Thoracic aorta (tissue), 2 donors: ENCODE data around the gene GOLGA6A. TPM values are rescaled to one million over a fixed set of nuclear protein-coding genes. Genes with fewer than 3 reads are reported as not detected.
"Not testable (repeated sequence)": the region's sequence is repeated elsewhere in the genome, so short reads cannot be mapped to it uniquely, and the experiment has no call there.

Source experiments
- ATAC-seq: fragments of 150-250 bp; one replicate; pipeline ENCODE4 v1.8.0; 2017; ENCODE audit warnings: low read depth; ENCODE audit not compliant: insufficient number of reproducible peaks, low FRiP score
- DNase-seq: peaks from one replicate; pipeline ENCODE4 v3.0.0-alpha.2; 2020; ENCODE audit warnings: low spot score
- H3K27ac ChIP-seq, 2 donors: fragments of 200-600 bp; sonication (generic); 1 replicate in 1 of 2; 2 replicates in 1 of 2; pipeline ENCODE4 v1.5.1; 2016; ENCODE audit warnings: mild to moderate bottlenecking in 2 of 2, moderate library complexity in 2 of 2
- H3K27me3 ChIP-seq: fragments of 200-600 bp; sonication (generic); replicated peaks from 2 replicates; pipeline ENCODE4 v1.6.0; 2016; ENCODE audit warnings: mild to moderate bottlenecking; ENCODE audit not compliant: insufficient read depth
- H3K36me3 ChIP-seq: fragments of 200-600 bp; sonication (generic); one replicate; pipeline ENCODE4 v1.5.1; 2016
- H3K4me1 ChIP-seq, 2 donors: fragments of 200-600 bp; sonication (generic); 1 replicate in 1 of 2; 2 replicates in 1 of 2; pipeline versions ENCODE4 v1.5.1 to v1.6.0; 2016; ENCODE audit warnings: low read depth in 2 of 2, mild to moderate bottlenecking in 1 of 2; ENCODE audit not compliant: control insufficient read depth in 1 of 2
- H3K4me3 ChIP-seq: fragments of 200-600 bp; sonication (generic); 2 replicates; pipeline ENCODE4 v1.5.1; 2016; ENCODE audit warnings: mild to moderate bottlenecking
- H3K9me3 ChIP-seq: fragments of 200-600 bp; sonication (generic); 2 replicates; pipeline ENCODE4 v1.5.1; 2016
- total RNA-seq, 2 donors: library from RNA; depleted of rRNA; stranded (reverse); fragments of >200 nt; gene quantifications; one replicate each; pipeline versions ENCODE4 v1.1.0 to v1.2.3, GENCODE V29; 2016
- TF ChIP-seq, protein P1 (sequence below): fragments of 200-600 bp; sonication (generic); IDR thresholded peaks from one replicate; pipeline ENCODE4 v1.5.1; 2019; ENCODE audit warnings: antibody characterized with exemption

Gene GOLGA6A
- total RNA-seq, 2 donors from 2014 or later = 0.14 to 0.42 TPM

DNA sequence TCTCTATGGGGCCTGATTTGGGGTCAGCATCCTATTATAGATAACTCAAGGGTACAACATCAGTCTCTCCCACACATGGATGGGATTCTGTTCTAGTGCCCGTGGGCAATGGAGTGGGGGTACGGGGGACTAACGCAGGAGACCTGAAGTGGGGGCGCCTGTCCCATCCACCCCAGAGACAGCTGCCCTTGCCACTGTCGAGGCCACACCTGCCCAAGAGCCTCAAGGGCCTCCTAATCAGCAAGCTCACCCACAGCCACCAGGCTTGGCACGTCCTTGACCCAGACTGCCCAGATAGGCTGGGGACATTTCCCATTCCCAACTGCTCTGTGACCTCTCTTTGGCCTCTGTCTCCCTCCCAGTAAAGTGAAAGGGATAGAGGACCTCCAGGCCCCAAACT is 39.5 kb upstream of the GOLGA6A start:
- H3K27me3 ChIP-seq = peaks cover 11% of the 10 kb centered on the region
- no peak for DNase-seq
- H3K4me3 ChIP-seq = no peak overlapping the region
- H3K4me1 ChIP-seq = no peaks in the 10 kb centered on the region
- no peak for ATAC-seq
- no peaks in the 10 kb centered on the region for H3K36me3 ChIP-seq
- H3K9me3 ChIP-seq = no peaks in the 10 kb centered on the region
- H3K27ac ChIP-seq = no peak overlapping the region
- TF ChIP-seq, protein P1, sequence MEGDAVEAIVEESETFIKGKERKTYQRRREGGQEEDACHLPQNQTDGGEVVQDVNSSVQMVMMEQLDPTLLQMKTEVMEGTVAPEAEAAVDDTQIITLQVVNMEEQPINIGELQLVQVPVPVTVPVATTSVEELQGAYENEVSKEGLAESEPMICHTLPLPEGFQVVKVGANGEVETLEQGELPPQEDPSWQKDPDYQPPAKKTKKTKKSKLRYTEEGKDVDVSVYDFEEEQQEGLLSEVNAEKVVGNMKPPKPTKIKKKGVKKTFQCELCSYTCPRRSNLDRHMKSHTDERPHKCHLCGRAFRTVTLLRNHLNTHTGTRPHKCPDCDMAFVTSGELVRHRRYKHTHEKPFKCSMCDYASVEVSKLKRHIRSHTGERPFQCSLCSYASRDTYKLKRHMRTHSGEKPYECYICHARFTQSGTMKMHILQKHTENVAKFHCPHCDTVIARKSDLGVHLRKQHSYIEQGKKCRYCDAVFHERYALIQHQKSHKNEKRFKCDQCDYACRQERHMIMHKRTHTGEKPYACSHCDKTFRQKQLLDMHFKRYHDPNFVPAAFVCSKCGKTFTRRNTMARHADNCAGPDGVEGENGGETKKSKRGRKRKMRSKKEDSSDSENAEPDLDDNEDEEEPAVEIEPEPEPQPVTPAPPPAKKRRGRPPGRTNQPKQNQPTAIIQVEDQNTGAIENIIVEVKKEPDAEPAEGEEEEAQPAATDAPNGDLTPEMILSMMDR = no peak

DNA sequence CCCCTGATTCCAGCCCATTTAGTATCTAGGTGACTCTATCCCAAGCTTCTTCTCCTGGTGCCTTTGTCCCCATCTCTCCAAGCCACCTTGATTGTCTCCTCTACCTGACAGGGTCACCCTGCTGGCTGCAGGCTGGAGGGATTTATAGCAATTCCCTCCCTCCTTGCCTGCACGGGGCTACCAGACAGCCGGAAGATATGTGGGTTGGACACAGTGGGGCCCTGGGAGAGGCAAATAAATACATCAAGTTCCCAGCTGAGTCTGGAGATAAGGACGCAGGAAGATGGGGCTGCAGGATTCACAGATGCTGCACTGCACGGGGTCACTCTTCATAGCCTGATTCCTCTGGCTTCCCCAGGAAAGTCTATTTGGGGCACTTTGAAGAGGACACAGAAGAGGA is 38.7 kb upstream of the GOLGA6A start:
- Histone ChIP-seq H3K36me3 (no peaks in the 10 kb centered on the region), H3K4me1 (no peaks in the 10 kb centered on the region), H3K9me3 (no peaks in the 10 kb centered on the region), H3K27ac (no peak overlapping the region), H3K27me3 (peaks cover 11% of the 10 kb centered on the region), H3K4me3 (no peak overlapping the region)
- DNase-seq = no peak
- no peak for ATAC-seq
- TF ChIP-seq, protein P1 = no peak

DNA sequence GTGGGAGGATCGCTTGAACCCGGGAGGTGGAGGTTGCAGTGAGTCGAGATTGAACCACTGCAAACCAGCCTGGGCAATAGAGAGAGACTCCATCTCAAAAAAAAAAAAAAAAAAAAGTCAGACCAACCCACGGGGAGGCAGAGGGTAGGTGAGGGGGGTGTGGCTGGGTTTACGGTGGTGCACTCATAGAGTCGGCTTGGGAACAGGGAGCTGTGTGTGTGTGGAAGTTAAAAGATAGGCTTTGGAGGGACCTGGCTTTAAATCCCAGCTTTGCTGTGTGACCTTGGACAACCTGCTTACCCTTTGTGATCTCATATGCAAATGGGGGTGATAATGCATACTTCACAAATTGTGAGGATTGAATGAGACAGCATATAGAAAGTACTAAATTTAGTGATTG is 38.1 kb upstream of the GOLGA6A start:
- TF ChIP-seq, protein P1 = no peak
- Histone ChIP-seq H3K27ac (no peak overlapping the region), H3K36me3 (no peaks in the 10 kb centered on the region), H3K4me1 (no peaks in the 10 kb centered on the region), H3K27me3 (peaks cover 11% of the 10 kb centered on the region), H3K4me3 (no peak overlapping the region), H3K9me3 (no peaks in the 10 kb centered on the region)
- DNase-seq (no peak), ATAC-seq (no peak)

DNA sequence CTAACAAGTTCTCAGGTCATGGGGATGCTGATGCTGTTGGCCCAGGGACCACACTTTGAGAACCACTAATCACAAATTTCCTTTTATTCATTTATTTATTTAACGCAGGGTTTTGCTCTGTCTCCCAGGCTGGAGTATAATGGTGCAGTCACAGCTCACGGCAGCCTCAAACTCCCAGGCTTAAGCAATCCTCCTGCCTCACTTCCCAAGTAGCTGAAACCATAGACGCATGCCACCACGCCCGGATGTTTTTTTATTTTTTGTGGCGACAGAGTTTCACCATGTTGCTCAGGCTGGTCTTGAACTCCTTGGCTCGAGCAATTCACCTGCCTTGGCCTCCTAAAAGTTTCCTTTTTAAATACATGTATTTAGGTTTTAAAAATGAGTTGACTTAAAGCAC is 27.4 kb upstream of the GOLGA6A start:
- TF ChIP-seq, protein P1 = no peak
- Histone ChIP-seq H3K27me3 (no peaks in the 10 kb centered on the region), H3K9me3 (no peaks in the 10 kb centered on the region), H3K36me3 (no peaks in the 10 kb centered on the region), H3K4me1 (no peaks in the 10 kb centered on the region), H3K27ac (no peak overlapping the region), H3K4me3 (no peak overlapping the region)
- ATAC-seq = no peak
- DNase-seq = no peak

DNA sequence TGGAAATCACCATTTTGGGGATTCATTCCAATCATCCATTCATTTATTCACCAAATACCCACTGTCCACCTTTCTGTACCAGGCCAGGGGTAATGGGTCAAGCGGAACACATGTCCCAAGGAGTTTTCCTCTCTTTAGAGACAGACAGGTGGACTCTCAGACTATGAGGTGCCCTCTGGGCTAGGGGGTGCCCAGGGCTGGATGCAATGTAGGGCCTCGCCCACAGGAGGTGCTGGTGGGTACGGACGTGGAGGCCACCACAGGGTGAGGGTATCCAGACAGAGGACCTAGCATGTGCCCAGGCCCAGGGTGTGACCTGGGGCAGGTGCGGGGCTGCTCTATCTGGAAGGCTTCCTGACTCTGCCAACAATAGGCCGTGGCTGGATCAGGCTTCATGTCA is 26.3 kb upstream of the GOLGA6A start:
- H3K9me3 ChIP-seq, H3K27ac ChIP-seq, ATAC-seq, H3K27me3 ChIP-seq, H3K36me3 ChIP-seq, DNase-seq, H3K4me3 ChIP-seq, H3K4me1 ChIP-seq: not testable (repeated sequence)

DNA sequence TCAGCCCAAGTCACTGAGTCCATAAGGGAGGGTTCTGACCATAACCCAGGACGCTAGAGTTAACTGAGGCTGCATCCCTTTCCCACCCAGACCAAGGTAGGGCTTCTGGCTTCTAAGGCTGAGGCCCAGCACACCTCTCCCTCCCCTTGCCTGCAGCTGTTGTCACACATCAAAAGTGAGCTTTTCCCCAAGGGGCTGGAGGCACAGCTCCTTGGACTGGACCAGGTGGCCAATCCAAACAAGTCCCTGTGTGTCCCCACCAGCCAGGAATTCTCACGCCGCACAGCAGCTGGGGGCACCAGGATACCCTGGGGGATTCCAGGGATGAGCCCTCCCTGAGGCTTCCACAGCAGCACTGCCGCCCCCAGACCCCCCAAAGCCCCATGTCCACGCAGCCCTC is 25.8 kb upstream of the GOLGA6A start:
- Histone ChIP-seq H3K27ac (no peak overlapping the region), H3K27me3 (no peaks in the 10 kb centered on the region), H3K4me3 (no peak overlapping the region), H3K4me1 (no peaks in the 10 kb centered on the region), H3K9me3 (no peaks in the 10 kb centered on the region), H3K36me3 (no peaks in the 10 kb centered on the region)
- ATAC-seq (no peak), DNase-seq (no peak)
- TF ChIP-seq, protein P1 = no peak

DNA sequence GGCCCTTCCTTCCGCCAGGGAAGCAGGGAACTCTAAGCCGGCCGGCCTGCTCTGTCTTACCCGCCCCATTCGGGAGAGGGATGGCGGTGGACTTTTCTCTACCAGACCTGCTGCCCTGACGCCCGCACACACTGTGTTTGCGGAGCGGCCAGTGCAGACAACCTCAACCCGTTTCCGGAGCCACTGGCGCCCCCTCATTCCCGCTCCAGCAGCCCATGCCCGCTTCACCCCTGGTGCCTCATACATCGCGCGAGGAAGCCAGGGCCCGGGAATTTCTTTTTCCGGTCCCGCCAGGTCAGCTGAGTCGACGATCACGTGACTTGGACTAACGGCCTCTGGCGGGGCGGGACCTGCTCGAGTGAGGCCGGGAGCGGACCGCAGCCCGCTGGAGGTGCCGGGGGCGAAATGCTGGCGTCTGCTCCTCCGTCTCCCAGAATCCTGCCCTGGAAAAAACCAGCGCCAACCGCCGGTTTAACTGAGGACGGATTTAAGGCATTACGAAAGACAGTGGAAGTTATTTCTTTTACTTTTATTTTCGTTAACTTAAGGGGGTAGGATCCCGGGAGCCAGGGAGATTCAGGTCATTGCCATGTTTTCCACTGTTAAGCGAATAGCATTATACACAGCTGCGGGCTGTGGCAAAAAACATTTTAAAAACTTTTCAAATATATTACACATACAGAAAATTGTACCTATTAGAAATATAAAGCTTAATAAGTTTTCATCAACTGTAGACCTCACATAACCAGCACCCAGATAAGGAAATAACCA is 17.8 kb upstream of the GOLGA6A start:
- ATAC-seq = peak; percentile 98
- Histone ChIP-seq H3K4me3 (peak overlapping the region; percentile 75), H3K27ac (peak overlapping the region in 1 of 2 donors; percentile 64)
- peak; percentile 50 for DNase-seq
- H3K4me1 ChIP-seq, H3K36me3 ChIP-seq, H3K9me3 ChIP-seq, H3K27me3 ChIP-seq: not testable (repeated sequence)

DNA sequence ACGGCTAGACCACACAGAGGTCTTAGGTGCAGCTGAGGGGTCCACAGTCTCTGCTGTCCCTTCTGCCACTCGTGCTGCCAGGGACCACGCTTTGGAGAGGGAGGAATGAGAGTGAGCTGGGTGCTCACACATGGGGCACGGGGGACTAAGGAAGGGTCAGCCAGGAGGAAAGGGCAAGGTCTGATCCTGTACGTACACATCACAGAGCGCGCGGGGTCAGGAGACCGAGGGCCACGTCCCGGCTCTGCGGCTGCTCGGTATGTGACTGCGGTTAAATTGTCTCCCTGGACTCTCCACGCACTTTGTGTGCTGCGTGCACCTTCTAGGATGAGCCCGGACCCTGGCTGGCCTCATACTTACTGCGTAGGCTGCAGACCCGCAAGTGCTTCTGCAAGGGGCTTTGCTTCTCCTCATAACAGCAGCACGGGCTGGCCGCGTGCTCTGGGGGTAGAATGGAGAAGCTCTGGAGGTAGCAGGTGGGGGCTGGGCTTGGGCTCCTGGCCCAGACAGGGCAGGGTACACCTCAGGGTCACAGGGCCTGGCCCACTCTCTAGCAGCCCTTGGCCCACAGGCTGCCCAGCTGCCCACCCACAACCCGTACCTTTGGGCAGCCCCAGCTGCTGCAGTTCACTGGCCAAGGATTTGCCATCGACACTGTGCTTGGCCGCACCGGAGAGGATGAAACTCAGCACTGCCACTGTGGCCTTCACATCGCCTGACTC is 14.6 kb upstream of the GOLGA6A start:
- H3K36me3 ChIP-seq, H3K4me3 ChIP-seq, H3K4me1 ChIP-seq, H3K27ac ChIP-seq, DNase-seq, H3K27me3 ChIP-seq, ATAC-seq, H3K9me3 ChIP-seq: not testable (repeated sequence)
